Measurements from ENCODE around the gene EFNA1.

The EFNA1 gene

GRCh38 chr1:155108296-155108695 lies 19.4 kb upstream of the EFNA1 start:
- no peaks in the 10 kb centered on the region for H3K9me2 ChIP-seq (replicated peaks; ENCODE audit: low read depth, low read length)
- H3K79me2 ChIP-seq (ENCODE audit: insufficient read depth, low read length): no peaks in the 10 kb centered on the region
- H3K4me3 ChIP-seq (ENCODE audit: low read length, poor library complexity, severe bottlenecking): no peak overlapping the region
- no peak overlapping the region for H3K9ac ChIP-seq (ENCODE audit: low read depth, low read length, poor library complexity, severe bottlenecking)
- H3K9me3 ChIP-seq (ENCODE audit: insufficient read depth, low read depth, low read length): no peaks in the 10 kb centered on the region
- no peaks in the 10 kb centered on the region for H3K27me3 ChIP-seq (ENCODE audit: insufficient read depth, low read length, poor library complexity, severe bottlenecking)
- H2AFZ ChIP-seq (ENCODE audit: low read length): no peak overlapping the region
- H3K4me1 ChIP-seq (ENCODE audit: insufficient read depth, low read length, poor library complexity, severe bottlenecking): peaks cover 6% of the 10 kb centered on the region
- no peaks in the 10 kb centered on the region for H3K36me3 ChIP-seq (ENCODE audit: insufficient read depth, low read length)
- H3F3A ChIP-seq (ENCODE audit: low read depth): no peaks in the 10 kb centered on the region
- no peaks in the 10 kb centered on the region for H4K20me1 ChIP-seq (ENCODE audit: insufficient read depth, low read length, poor library complexity, severe bottlenecking)
- TF ChIP-seq CTCF (conservative IDR thresholded peaks at IDR 0.05; ENCODE audit: low read length) (no peak), EZH2phosphoT487 (IDR thresholded peaks at IDR 0.05; ENCODE audit: borderline replicate concordance) (no peak)
- no peak overlapping the region for H3K4me2 ChIP-seq (ENCODE audit: low read depth, low read length, poor library complexity, severe bottlenecking)

- no peaks in the 10 kb centered on the region for H3K36me3 ChIP-seq (ENCODE audit: insufficient read depth, low read length)
- no peak overlapping the region for H2AFZ ChIP-seq (ENCODE audit: low read length)
- no peaks in the 10 kb centered on the region for H3F3A ChIP-seq (ENCODE audit: low read depth)
- no peak overlapping the region for H3K9ac ChIP-seq (ENCODE audit: low read depth, low read length, poor library complexity, severe bottlenecking)
- H3K9me2 ChIP-seq (replicated peaks; ENCODE audit: low read depth, low read length): no peaks in the 10 kb centered on the region
- H4K20me1 ChIP-seq (ENCODE audit: insufficient read depth, low read length, poor library complexity, severe bottlenecking): no peaks in the 10 kb centered on the region
- no peaks in the 10 kb centered on the region for H3K9me3 ChIP-seq (ENCODE audit: insufficient read depth, low read depth, low read length)
- H3K4me1 ChIP-seq (ENCODE audit: insufficient read depth, low read length, poor library complexity, severe bottlenecking): peaks cover 6% of the 10 kb centered on the region
- no peak overlapping the region for H3K4me2 ChIP-seq (ENCODE audit: low read depth, low read length, poor library complexity, severe bottlenecking)
- TF ChIP-seq EZH2phosphoT487 (IDR thresholded peaks at IDR 0.05; ENCODE audit: borderline replicate concordance) (no peak), CTCF (conservative IDR thresholded peaks at IDR 0.05; ENCODE audit: low read length) (no peak)
- no peaks in the 10 kb centered on the region for H3K79me2 ChIP-seq (ENCODE audit: insufficient read depth, low read length)
- H3K4me3 ChIP-seq (ENCODE audit: low read length, poor library complexity, severe bottlenecking): no peak overlapping the region
- no peaks in the 10 kb centered on the region for H3K27me3 ChIP-seq (ENCODE audit: insufficient read depth, low read length, poor library complexity, severe bottlenecking)
These were observed 17.3 kb upstream of the EFNA1 start for GRCh38 chr1:155110381-155110780.

- H3K79me2 ChIP-seq (ENCODE audit: insufficient read depth, low read length): no peaks in the 10 kb centered on the region
- no peak overlapping the region for H3K4me2 ChIP-seq (ENCODE audit: low read depth, low read length, poor library complexity, severe bottlenecking)
- no peaks in the 10 kb centered on the region for H3F3A ChIP-seq (ENCODE audit: low read depth)
- H3K4me1 ChIP-seq (ENCODE audit: insufficient read depth, low read length, poor library complexity, severe bottlenecking): peaks cover 6% of the 10 kb centered on the region
- H3K27me3 ChIP-seq (ENCODE audit: insufficient read depth, low read length, poor library complexity, severe bottlenecking): no peaks in the 10 kb centered on the region
- TF ChIP-seq EZH2phosphoT487 (IDR thresholded peaks at IDR 0.05; ENCODE audit: borderline replicate concordance): no peak
- no peak for TF ChIP-seq CTCF (conservative IDR thresholded peaks at IDR 0.05; ENCODE audit: low read length)
- no peak overlapping the region for H2AFZ ChIP-seq (ENCODE audit: low read length)
- no peak overlapping the region for H3K4me3 ChIP-seq (ENCODE audit: low read length, poor library complexity, severe bottlenecking)
- no peaks in the 10 kb centered on the region for H3K9me3 ChIP-seq (ENCODE audit: insufficient read depth, low read depth, low read length)
- H3K9me2 ChIP-seq (replicated peaks; ENCODE audit: low read depth, low read length): no peaks in the 10 kb centered on the region
- H3K36me3 ChIP-seq (ENCODE audit: insufficient read depth, low read length): no peaks in the 10 kb centered on the region
- no peak overlapping the region for H3K9ac ChIP-seq (ENCODE audit: low read depth, low read length, poor library complexity, severe bottlenecking)
- H4K20me1 ChIP-seq (ENCODE audit: insufficient read depth, low read length, poor library complexity, severe bottlenecking): no peaks in the 10 kb centered on the region
These were observed 16.9 kb upstream of the EFNA1 start for GRCh38 chr1:155110826-155111225.
